CMK (cell line): Measurements from ENCODE around the gene ABHD3.
"Not testable (repeated sequence)": the region's sequence is repeated elsewhere in the genome, so short reads cannot be mapped to it uniquely, and the experiment has no call there.

Source experiments
- DNase-seq: peaks from one replicate; pipeline ENCODE4 v3.0.0-alpha.2; 2010; ENCODE audit warnings: low read depth

ABHD3 gene

GRCh38 chr18:21650311-21650710 lies 54.3 kb downstream of the ABHD3 start:
- no peak for DNase-seq

- DNase-seq, result not testable (repeated sequence)
Measured at GRCh38 chr18:21640375-21640774, 64.2 kb downstream of the ABHD3 start.

GRCh38 chr18:21638822-21639221 lies 65.8 kb downstream of the ABHD3 start:
- no peak for DNase-seq

- DNase-seq, result no peak
Measured at GRCh38 chr18:21636769-21637168, 67.8 kb downstream of the ABHD3 start.

GRCh38 chr18:21634588-21635199 lies 69.9 kb downstream of the ABHD3 start:
- DNase-seq, result no peak

- DNase-seq, result no peak
Measured at GRCh38 chr18:21632393-21632792, 72.2 kb downstream of the ABHD3 start.

GRCh38 chr18:21629089-21629832 lies 75.3 kb downstream of the ABHD3 start:
- DNase-seq, result no peak

GRCh38 chr18:21621640-21622039 lies 82.9 kb downstream of the ABHD3 start:
- not testable (repeated sequence) for DNase-seq

GRCh38 chr18:21612125-21613039 lies 92.2 kb downstream of the ABHD3 start, which contains the start of gene SNRPD1:
SNRPD1 (plus strand) TSS chr18:21612314; CDS start chr18:21612430, 116 bp downstream.
- peak; percentile 78 for DNase-seq

GRCh38 chr18:21611401-21612124 lies 93.0 kb downstream of the ABHD3 start:
- DNase-seq, result not testable (repeated sequence)

- DNase-seq, result no peak
Measured at GRCh38 chr18:21605213-21605612, 99.4 kb downstream of the ABHD3 start.

- no peak for DNase-seq
Measured at GRCh38 chr18:21604671-21605070, 99.9 kb downstream of the ABHD3 start.

GRCh38 chr18:21602299-21602587 lies 102.3 kb downstream of the ABHD3 start:
- DNase-seq, result no peak
